Ovary (tissue), 3 donors: ENCODE measurements around the gene TJP1.

Experiments
- EP300 ChIP-seq: sonication (generic); formaldehyde crosslinking; IDR thresholded peaks from one replicate; pipeline ENCODE4 v1.6.1; 2017; ENCODE audit warnings: antibody characterized with exemption
- POLR2A ChIP-seq: fragments of 450-650 bp; IDR thresholded peaks from one replicate; pipeline ENCODE4 v1.6.1; 2017; ENCODE audit warnings: antibody characterized with exemption, mild to moderate bottlenecking, moderate library complexity
- TF ChIP-seq, protein P1 (sequence below), 3 donors: fragments of 450-650 bp in 2 of 3; fragments of 200-600 bp in 1 of 3; IDR thresholded peaks; one replicate each; pipeline versions ENCODE4 v1.5.1 to v1.8.0; 2016 to 2022; ENCODE audit warnings: antibody characterized with exemption in 3 of 3, mild to moderate bottlenecking in 1 of 3
- donor health status: DM: no; HTN: no; CAD: no.

DNA sequence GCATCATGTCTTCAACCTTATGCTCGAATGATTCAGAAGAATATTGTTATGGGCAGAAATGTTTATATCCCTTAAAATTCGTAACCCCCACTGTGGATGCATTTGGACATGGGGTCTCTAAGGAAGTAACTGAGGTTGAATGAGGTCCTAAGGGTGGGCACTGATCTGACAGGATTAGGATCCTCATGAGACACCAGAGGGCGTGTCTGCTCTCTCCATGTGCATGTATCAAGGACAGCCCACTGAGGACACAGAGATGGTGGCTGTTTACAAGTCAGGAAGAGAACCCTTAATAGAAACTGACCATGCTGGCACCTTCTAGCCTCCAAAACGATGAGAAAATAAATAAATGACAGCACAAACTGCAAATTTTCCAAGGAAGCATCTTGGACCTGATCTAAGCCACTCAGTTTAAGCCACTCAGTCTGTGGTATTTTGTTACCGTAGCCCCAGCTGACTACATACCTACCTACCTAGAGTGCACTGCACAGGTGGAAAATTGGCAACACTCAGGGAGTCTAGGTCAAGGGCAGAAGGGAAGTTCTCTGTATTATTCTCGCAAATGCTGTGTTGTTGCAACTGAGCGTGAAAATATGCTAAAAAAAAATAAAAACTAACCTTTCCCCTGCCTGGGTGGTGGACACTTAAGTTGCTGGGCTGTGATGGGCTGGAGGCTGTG is 126.6 kb downstream of the TJP1 start:
- TF ChIP-seq, protein P1, sequence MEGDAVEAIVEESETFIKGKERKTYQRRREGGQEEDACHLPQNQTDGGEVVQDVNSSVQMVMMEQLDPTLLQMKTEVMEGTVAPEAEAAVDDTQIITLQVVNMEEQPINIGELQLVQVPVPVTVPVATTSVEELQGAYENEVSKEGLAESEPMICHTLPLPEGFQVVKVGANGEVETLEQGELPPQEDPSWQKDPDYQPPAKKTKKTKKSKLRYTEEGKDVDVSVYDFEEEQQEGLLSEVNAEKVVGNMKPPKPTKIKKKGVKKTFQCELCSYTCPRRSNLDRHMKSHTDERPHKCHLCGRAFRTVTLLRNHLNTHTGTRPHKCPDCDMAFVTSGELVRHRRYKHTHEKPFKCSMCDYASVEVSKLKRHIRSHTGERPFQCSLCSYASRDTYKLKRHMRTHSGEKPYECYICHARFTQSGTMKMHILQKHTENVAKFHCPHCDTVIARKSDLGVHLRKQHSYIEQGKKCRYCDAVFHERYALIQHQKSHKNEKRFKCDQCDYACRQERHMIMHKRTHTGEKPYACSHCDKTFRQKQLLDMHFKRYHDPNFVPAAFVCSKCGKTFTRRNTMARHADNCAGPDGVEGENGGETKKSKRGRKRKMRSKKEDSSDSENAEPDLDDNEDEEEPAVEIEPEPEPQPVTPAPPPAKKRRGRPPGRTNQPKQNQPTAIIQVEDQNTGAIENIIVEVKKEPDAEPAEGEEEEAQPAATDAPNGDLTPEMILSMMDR (IDR thresholded peaks at IDR 0.05), result no peak
- TF ChIP-seq POLR2A (no peak), EP300 (no peak)
